ENCODE measurements around the gene ASIP.
"Not testable (repeated sequence)": the region's sequence is repeated elsewhere in the genome, so short reads cannot be mapped to it uniquely, and the experiment has no call there.

ASIP gene

GRCh38 chr20:34282041-34282440 is 40.8 kb downstream of the ASIP start:
- in situ Hi-C loops (cut with MboI; ENCODE audit: low sequenced_read_pairs) = no loop called here

GRCh38 chr20:34283844-34284243 is 42.6 kb downstream of the ASIP start:
- in situ Hi-C loops (cut with MboI; ENCODE audit: low sequenced_read_pairs) = no loop called here

- in situ Hi-C loops (cut with MboI; ENCODE audit: low sequenced_read_pairs) = no loop called here
These were observed 44.2 kb downstream of the ASIP start for GRCh38 chr20:34285450-34285849.

DNA sequence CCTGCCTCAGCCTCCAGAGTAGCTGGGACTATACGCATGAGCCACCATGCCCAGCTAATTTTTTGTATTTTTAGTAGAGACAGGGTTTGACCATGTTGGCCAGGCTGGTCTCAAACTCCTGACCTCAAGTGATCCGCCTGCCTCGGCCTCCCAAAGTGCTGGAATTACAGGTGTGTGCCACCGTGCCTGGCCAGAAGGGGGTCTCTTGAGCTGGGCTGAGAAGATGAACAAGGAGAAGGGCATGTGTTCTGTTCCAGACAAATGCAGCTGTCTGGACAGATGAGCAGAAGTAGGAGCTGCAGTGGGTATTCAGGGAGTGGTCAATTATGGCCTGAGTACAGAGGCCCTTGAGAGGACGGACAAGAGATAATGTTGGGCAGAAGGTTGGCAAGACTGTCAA is 46.3 kb downstream of the ASIP start:
- in situ Hi-C loops (cut with MboI; ENCODE audit: low sequenced_read_pairs) = not testable (repeated sequence)

DNA sequence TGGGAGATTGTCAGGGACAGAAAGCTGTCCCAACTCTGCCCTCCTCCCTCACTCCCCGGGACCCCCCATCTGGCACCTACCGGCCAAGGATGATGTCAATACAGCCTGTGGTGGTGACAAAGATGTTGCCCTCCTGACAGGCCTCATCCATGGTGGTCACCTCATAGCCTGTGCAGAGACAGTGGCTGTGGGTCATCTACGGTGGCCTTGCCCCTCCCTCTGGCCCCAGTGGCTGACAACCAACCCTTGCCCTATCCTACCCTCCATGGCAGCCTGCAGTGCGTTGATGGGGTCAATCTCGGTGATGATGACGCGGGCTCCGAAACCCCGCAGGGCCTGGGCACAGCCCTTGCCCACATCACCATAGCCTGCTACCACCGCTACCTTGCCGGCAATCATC is 49.2 kb downstream of the ASIP start:
- in situ Hi-C loops (cut with MboI; ENCODE audit: low sequenced_read_pairs) = no loop called here

GRCh38 chr20:34292496-34292895 is 51.3 kb downstream of the ASIP start:
- in situ Hi-C loops (cut with MboI; ENCODE audit: low sequenced_read_pairs) = no loop called here

- in situ Hi-C loops (cut with MboI; ENCODE audit: low sequenced_read_pairs) = no loop called here
These were observed 51.9 kb downstream of the ASIP start for GRCh38 chr20:34293119-34293518.

- in situ Hi-C loops (cut with MboI; ENCODE audit: low sequenced_read_pairs) = no loop called here
These were observed 52.4 kb downstream of the ASIP start for GRCh38 chr20:34293589-34293988.

- in situ Hi-C loops (cut with MboI; ENCODE audit: low sequenced_read_pairs) = no loop called here
These were observed 53.3 kb downstream of the ASIP start for GRCh38 chr20:34294563-34294962.

GRCh38 chr20:34295284-34295683 is 54.1 kb downstream of the ASIP start:
- in situ Hi-C loops (cut with MboI; ENCODE audit: low sequenced_read_pairs) = no loop called here

DNA sequence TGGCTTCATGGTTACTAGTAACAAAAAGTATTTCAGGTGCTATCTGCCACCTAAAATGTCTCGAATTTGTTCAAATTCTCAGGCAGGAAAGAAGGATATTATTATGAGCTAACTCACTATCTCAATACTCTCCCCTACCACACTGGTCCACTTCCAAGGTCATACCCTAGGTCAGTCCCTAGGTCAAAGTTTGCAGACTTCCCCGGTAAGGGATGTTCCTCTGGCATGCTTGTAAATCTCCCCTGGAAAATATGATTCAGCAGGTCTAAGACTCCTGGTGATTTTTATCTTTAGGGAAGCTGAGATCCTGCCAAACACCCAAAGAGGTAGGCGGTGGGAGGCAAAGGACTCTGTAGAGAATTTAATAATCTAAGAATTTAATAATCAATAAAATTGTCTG is 55.2 kb downstream of the ASIP start:
- in situ Hi-C loops (cut with MboI; ENCODE audit: low sequenced_read_pairs) = no loop called here

GRCh38 chr20:34298294-34298784 is 57.1 kb downstream of the ASIP start:
- in situ Hi-C loops (cut with MboI; ENCODE audit: low sequenced_read_pairs) = not testable (repeated sequence)

GRCh38 chr20:34299556-34300255 is 58.5 kb downstream of the ASIP start:
- in situ Hi-C loops (cut with MboI; ENCODE audit: low sequenced_read_pairs) = no loop called here

DNA sequence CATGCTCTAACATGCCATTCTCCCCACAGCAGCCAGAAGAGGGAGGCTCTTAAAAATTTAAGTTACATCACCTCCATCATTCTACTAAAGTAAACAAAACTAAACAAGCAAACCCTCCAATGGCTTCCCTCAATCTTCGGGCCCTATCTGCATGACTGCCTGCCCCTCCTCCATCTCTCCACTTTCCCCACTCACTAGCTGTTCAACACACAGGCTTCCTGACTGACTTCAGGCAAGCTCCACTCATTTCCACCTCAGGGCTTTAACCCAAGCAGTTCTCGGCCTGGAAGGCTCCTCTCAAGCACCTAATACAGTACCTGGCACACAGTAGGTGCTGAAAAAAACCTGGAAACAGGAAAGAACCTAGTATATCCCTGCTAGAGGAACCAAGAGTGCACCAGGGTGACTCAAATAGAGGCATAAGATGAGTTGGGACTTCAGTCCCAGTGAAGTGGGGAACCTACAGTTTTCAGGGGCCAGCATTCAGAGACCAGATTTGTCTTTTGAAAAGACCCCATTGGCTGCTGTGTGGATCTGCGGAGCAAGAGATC is 59.1 kb downstream of the ASIP start:
- in situ Hi-C loops (cut with MboI; ENCODE audit: low sequenced_read_pairs) = no loop called here

DNA sequence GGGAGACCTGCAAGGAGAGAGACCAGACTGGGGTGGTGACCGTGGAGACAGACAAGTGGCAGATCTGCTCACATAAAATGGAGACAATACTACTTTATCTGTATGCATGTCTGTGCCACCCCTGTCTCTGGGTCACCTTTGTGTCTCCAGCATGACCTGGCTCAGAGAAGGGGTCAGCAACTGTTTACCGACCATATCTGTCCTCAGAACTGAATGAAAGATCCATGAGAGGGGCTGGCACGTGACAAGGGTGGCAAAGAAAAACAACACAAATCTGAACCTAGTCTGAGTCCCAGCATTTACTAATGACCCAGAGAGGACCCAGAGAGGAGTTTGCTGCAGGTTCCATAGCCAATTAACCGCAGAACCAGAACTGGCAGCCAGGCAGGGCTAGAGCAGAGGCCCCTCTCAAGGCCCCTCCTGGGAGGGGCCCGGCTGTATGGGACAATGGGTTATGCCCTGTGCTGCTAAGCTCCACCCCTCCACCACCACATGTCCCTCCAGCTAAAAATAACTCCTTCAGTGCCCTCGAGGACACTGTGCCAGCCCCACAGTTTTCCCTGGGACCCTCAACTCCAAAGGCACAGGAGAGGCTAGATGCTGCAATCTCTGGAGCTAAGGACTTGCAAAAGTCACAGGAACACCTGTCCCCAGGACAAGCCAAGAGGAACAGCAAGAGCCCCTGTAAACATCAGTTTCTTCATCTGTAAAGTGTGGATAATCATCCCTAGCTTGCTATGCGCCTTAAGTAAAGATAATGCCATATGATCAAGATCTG is 59.8 kb downstream of the ASIP start:
- in situ Hi-C loops (cut with MboI; ENCODE audit: low sequenced_read_pairs) = no loop called here

DNA sequence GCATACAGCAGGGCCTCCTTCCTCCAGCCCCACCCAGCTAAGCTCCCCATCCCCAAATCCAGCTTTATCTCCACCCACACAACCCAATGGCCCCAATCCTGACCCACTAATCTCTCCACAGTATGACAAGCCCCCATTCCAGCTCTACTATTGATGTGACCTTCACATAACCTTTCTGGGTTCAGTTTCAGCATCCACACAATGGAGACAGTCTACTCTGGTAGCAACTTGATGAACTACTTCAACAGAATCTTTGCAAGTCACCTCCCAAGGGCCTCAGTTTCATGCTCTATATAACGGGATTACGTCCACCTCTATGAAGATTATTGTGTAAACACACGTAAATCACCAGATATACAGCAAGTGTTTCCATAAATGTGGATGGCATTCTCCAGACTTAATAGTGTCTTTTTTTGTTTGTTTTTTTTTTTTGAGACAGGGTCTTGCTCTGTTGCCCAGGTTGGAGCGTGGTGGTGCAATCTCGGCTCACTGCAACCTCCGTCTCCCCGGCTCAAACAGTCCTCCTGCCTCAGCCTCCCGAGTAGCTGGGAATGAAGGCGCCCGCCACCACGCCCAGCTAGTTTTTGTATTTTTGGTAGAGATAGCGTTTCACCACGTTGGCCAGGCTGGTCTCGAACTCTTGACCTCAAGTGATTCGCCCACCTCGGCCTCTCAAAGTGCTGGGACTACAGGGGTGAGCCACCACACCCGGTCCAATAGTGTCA is 60.5 kb downstream of the ASIP start:
- in situ Hi-C loops (cut with MboI; ENCODE audit: low sequenced_read_pairs) = no loop called here

GRCh38 chr20:34302312-34302722 is 61.1 kb downstream of the ASIP start:
- in situ Hi-C loops (cut with MboI; ENCODE audit: low sequenced_read_pairs) = no loop called here

DNA sequence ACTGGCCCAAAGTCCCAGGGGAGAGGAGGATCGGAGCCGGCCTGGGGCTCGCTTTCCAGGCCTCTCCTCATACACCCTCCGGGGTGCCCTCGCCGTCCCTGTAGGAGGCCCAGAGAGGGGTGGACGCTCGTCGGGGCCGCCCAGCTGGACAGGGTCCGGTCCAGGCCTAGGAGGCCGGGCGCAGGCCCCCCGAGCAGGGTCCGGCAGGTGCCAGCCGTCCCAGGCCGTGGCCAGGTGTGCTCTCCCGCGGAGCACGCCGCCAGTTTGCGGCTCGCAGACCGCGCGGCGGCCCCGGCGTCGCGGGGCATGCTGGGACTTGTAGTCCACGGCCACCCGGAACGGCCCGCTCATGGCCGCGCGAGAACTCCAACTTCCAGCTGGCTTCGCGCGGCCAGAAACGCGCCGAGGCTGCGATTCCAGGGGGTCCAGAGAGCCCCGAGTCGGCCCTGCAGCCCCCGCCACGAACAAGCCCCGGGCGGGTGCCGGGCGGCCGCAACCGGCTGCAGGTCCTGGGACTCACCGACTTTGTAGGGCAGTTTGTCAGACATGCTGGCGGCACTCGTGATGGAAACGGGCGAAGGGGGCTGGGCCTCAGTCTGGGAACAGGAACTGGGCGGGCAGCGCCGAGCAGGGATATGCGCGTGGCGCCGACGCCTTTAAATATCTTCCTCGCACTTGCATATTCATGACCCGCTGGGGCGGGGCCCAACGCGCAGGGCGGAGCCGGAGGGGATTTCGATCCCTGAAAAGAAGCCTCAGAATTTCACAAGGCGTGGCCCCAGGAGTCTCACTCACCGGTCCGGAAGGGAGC is 61.7 kb downstream of the ASIP start, which contains the start of gene AHCY:
Gene AHCY (minus strand): TSS at position 633 of the 811 bp plus-strand sequence. CDS start 85 bp downstream, at position 548.
- in situ Hi-C loops (cut with MboI; ENCODE audit: low sequenced_read_pairs) = no loop called here

GRCh38 chr20:34305333-34306230 is 64.4 kb downstream of the ASIP start:
- in situ Hi-C loops (cut with MboI; ENCODE audit: low sequenced_read_pairs) = no loop called here

Data from hTERT RPE-1 (cell line).